Measurements from ENCODE around the gene SNX4.
"Not testable (repeated sequence)": the region's sequence is repeated elsewhere in the genome, so short reads cannot be mapped to it uniquely, and the experiment has no call there.

SNX4 gene

DNA sequence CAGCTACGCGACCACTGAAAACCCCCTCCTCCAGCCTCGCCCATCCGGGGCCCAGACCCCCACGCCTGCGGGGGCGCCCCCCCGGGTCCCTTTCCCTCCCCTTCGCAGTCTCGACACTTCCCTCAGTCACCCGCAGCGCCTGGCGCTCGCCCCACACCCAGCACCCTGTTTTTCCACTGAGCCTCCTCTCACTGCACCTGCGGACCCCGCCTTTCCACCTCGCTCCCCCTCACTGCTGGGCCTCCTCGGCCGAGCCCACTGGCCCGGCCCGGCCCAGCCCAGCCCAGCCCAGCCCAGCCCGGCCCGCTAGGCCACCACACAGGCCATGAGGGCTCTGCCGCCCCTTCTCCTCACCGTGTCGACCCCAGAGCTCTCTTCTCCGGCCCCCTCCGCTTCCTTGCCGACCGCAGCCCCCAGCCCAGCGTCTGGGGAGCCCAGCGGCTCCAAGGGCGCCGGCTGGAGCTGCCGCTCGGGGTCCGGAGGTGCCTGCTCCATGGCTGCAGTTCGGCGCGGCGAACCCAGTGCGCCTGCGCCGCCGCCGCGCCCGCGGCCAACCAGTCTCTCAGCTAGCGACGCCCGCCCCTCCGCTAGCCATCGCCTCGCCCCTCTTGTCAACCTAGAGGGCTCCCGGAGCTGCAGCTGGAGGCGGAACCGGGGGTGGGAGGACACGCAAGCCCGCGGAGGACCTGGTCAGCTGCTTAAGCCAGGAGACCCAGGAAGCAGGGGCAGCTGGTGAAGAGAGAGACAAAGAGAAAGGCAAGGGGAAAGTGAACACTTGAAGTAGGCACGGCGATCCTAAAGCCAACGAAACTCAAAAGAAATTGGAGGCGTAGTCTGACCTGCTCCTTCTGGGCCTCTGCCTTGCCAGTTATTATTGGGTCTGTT, at the start of gene SNX4:
SNX4 (minus strand) TSS at position 525 of the 885 bp plus-strand sequence; CDS start at position 495, 30 bp downstream.
- DNase-seq (ENCODE audit: low read depth) = peak; percentile 95

GRCh38 chr3:125556314-125556713, 36.3 kb upstream of the SNX4 start:
- DNase-seq (ENCODE audit: low read depth) = peak; percentile 84

GRCh38 chr3:125552401-125552800, 32.4 kb upstream of the SNX4 start:
- no peak for DNase-seq (ENCODE audit: low read depth)

DNA sequence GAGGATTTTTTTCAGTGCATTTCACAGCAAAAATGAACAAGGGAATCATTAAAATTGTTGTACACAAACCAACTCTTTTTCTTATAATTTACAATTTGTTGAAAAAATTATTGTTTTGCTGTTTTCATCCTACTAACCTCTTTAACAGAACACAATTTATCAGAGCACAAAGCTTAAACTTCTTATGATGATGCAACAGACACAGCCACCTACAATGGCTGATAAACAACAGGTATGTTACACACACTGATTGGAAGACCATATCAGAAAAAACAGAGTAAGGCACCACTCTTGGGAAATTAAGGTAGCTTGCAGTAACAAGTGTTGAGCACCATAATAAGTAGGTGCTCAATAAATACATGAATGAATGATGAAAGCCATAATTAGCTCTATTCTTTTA, 8.9 kb upstream of the SNX4 start:
- DNase-seq (ENCODE audit: low read depth) = no peak

DNA sequence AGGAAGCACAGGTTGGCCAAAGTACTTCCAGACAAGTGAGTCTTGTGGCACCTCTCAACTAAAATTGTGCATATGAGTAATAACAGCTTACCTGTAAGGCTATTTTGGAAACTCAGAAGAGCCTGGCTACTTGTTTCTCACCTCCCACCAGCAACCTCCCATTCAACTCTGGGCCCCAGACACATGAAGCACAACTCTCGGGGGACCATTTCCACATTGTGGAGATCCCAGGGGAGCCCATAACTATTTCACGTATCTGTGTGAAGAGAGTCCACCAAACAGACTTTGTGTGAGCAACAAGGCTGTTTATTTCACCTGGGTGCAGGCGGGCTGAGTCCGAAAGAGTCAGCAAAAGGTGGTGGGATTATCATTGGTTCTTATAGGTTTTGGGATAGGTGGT, 5.2 kb upstream of the SNX4 start:
- no peak for DNase-seq (ENCODE audit: low read depth)

DNA sequence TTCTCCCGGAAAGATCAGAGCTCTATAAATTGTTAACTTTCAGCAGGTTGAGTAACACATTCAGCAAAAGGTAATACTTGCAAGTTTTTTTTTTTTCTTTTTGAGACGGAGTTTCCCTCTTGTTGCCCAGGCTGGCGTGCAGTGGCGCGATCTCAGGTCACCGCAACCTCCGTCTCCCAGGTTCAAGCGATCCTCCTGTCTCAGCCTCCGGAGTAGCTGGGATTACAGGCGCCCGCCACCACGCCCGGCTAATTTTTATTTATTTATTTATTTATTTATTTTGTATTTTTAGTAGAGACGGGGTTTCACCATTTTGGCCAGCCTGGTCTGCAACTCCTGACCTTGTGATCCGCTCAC, 539 bp upstream of the SNX4 start:
- DNase-seq (ENCODE audit: low read depth) = not testable (repeated sequence)

GRCh38 chr3:125515421-125515820, 4.6 kb downstream of the SNX4 start:
- peak; percentile 15 for DNase-seq (ENCODE audit: low read depth)

- DNase-seq (ENCODE audit: low read depth) = no peak
Measured at GRCh38 chr3:125513490-125514115, 6.4 kb downstream of the SNX4 start.

GRCh38 chr3:125512135-125512920, 7.7 kb downstream of the SNX4 start:
- peak; percentile 72 for DNase-seq (ENCODE audit: low read depth)

GRCh38 chr3:125511420-125512118, 8.4 kb downstream of the SNX4 start:
- DNase-seq (ENCODE audit: low read depth) = no peak

DNA sequence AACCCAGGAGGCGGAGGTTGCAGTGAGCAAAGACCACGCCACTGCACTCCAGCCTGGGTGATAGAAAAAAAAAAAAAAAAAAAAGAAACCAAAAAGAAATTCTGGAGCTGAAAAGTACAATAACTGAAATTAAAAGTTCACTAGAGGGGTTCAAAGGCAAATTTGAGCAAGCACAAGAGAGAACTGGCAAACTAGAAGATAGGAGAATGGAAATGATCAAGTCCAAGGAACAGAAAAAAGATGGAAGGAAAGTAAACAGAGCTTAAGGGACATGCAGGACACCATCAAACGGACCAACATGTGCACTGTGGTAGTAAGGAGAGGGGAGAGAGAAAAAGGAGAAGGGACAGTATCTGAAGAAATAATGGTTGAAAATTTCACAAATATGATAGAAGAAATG, 12.9 kb downstream of the SNX4 start:
- DNase-seq (ENCODE audit: low read depth) = no peak

DNA sequence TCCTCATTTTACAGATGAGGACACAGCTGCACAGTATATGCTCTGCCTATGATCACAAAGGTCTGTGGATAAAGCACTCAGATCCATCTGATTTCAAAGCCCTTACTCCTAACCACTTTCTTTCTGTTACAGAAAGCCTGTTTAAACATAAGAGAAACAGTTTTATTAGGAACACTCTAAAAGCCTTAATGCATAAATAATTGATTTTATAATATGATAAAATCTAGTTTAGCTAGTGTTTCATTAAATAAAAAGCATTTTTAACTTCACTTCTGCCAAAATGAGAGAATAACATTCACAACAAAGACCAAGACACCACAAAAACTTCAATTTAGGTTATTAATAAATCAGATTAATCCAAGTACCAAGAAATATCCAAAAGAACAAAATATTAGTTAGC, 21.4 kb downstream of the SNX4 start:
- DNase-seq (ENCODE audit: low read depth) = no peak

DNA sequence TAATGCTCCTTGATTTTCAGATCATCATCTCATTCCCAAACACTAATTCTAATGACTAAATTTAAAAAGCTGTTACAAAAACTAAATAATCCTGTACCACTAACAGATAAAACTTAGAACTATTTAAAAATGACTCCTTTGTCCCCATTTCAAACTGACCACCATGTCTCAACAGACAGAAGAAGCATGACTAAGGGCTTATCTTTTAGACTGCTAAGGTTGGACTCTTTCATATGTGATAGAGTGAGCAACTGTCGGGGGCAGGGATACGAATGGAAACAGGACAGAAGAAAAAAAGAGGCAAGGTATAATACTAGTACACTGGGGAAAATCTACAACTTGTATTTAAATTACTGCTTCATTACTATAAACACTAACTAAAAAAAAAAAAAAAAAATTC, 23.3 kb downstream of the SNX4 start:
- peak; percentile 47 for DNase-seq (ENCODE audit: low read depth)

DNA sequence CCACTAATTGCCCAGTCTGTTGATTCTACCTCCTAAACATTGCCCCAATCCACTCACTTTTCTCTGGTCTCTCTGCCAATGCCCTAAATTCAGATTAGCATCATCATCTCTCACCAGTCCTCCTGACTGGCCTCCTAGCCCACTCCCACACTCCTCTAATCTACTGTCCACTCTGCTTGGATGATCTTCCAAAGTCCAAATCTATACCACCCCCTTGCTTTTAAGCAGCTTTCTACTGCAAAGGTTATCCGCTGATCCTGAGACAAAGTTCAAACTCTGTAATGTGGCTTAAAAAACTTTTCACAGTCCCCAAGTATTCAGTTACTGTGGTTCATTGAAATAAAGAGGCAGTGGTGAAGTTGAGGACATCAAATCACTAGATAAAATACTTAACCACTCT, 37.6 kb downstream of the SNX4 start:
- DNase-seq (ENCODE audit: low read depth) = no peak

DNA sequence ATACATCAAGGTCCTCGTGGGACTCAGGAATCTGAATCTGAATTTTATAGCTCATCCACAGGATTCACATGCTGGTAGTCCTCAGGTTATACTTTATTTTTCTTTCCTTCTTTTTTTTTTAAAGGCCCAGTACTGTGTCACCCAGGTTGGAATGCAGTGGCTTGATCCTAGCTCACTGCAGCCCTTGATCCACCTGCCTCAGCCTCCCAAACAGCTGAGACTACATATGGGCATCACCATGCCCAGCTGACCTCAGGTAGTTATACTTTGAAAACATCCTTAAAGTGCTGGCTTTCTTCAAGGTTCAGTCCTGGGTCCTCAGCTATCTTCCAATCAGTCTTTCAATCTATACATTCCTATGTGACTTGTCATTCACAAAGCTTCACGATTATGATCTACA, 38.2 kb downstream of the SNX4 start:
- DNase-seq (ENCODE audit: low read depth) = peak; percentile 16

GRCh38 chr3:125481375-125481759, 38.6 kb downstream of the SNX4 start:
- not testable (repeated sequence) for DNase-seq (ENCODE audit: low read depth)

DNA sequence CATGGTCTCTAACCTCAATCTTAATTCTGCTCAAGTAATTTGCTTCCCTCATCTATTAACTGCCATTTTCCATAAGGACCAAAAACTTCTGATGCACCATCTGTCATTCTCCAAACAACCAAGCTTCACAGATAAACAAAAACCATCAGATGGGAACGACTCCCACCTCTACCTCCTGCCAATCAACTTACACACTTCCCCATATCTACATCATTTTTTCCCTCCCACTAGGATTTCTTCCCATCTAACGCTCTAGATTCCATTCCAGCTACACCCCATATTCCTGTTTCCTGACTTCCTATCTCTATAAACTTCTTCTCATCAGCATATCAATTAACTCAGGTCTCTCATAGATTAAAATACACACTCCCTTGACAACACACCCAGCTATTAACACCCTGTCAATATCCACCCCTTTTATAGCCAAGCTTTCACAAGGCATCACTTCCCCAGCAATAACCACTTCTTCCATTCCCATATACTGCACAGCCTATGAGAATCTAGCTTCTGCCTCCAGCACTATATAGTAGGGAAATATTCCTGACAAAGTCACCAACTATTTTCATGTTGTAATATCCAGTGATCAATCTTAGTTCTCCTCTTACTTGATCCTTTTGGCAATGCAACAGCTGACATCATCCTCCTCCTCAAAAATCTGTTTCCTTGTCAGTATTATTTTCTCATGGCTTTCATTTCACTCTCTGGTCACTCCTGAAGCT, 39.2 kb downstream of the SNX4 start:
- DNase-seq (ENCODE audit: low read depth) = peak; percentile 97

DNA sequence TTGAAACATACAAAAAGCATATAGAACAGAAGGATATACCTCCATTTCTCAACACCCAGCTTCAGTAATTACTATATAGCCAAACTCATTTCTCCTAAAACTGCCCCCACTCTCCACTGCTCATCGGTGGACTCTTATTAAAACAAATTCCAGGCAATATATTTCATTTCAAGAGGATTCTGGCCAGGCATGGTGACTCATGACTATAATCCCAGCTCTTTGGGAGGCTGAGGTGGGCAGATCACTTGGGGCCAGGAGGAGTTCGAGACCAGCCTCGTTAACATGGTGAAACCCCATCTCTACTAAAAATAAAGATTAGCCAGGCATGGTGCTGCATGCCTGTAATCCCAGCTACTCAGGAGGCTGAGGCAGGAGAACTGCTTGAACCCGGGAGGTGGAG, 40.9 kb downstream of the SNX4 start:
- DNase-seq (ENCODE audit: low read depth) = peak; percentile 41

DNA sequence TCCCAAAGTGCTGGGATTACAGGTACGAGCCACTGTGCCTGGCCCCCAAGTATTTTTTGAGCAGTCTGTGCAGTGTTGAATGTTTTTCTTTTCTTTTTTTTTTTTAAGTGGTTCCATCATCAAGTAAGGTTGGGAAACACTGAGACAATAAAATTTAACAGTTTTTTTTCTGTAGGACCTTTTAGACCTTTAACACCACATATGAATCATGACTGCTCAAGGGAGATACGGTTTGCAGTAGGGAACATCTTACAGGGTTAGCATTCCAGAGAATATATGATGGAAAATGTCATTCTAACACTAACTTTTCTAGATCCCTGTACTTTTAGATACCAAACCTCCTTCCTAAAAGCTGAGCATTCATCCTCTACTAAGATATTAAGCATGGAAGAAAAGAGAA, 41.7 kb downstream of the SNX4 start:
- peak; percentile 94 for DNase-seq (ENCODE audit: low read depth)

DNA sequence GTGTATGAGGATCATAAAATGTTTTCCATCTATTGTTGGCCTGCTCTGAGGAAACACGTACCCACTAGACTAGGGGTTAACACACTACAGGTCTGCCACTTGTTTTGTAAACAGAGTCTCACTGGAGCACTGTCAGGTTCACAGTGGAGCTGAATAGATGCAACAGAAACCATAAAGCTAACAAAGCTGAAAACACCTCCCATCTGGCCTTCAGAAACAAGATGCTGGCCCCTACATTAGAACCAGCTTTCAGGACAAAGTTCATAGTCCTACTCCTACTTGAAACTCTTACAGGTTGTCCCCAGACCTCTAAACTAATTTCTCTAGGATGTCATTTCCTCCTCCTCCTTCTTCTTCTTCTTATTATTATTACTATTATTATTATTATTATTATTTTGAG, 42.3 kb downstream of the SNX4 start:
- DNase-seq (ENCODE audit: low read depth) = no peak

DNA sequence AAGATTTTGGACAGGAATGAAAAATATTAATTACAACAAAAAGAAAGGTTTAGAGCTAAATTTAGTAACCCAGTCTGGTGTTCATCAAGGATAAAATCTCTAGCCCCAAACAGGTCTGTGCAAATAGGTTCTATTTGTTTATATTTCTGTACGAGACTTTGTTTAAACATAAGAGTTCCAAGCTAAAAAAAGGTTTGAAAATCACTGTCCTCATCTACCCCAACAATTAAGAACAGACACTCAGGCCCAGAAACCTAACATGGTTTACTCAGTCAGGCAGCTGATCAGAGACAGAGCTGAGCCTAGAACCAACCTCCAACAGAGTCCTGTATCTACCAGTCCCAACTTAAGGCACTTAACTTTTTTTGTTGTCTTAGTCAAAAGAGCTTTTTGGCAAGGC, 49.3 kb downstream of the SNX4 start:
- DNase-seq (ENCODE audit: low read depth) = no peak

Measured in amniotic epithelial cell (primary cell).